ENCODE results near the gene DGKI. TPM values are rescaled to one million over a fixed set of nuclear protein-coding genes. Genes with fewer than 3 reads are reported as not detected.

Gene DGKI
- total RNA-seq, 1 experiment from 2014 or later = 0.15 TPM

- Histone ChIP-seq H2AFZ (ENCODE audit: low read depth, low read length, poor library complexity, severe bottlenecking) (no peak overlapping the region), H3K9me2 (ENCODE audit: insufficient read depth) (no peaks in the 10 kb centered on the region), H4K20me1 (ENCODE audit: insufficient read depth) (no peaks in the 10 kb centered on the region), H3K4me3 (replicated peaks in 1 of 2; ENCODE audit: low read depth in 1 of 2, low read length in 2 of 2) (no peak overlapping the region), H3K36me3 (ENCODE audit: control insufficient read depth in 1 of 2, insufficient read depth in 2 of 2, low read length in 2 of 2) (no peaks in the 10 kb centered on the region), H3K9me3 (ENCODE audit: control insufficient read depth in 1 of 2, insufficient read depth in 1 of 2, low read depth in 1 of 2, low read length in 2 of 2) (no peaks in the 10 kb centered on the region), H3K4me2 (ENCODE audit: low read length) (no peak overlapping the region), H3K4me1 (ENCODE audit: control insufficient read depth in 1 of 2, insufficient read depth in 2 of 2, low read length in 2 of 2) (no peaks in the 10 kb centered on the region), H3K27ac (ENCODE audit: low read depth, low read length) (no peak overlapping the region), H3K79me2 (ENCODE audit: insufficient read depth, low read length) (no peaks in the 10 kb centered on the region), H3K9ac (ENCODE audit: low read length) (no peak overlapping the region), H3K27me3 (ENCODE audit: insufficient read depth, low read length) (no peaks in the 10 kb centered on the region)
- intact Hi-C loops (cut with micrococcal nuclease) = no loop called here
- ChIA-PET POLR2A (no interaction called here), RAD21 (ENCODE audit: low non-redundant PET in 1 of 2, low total read pairs in 2 of 2, uncharacterized antibody in 2 of 2, unreplicated experiment in 2 of 2) (no interaction called here), CTCF (interaction anchor here (1.2 kb wide), 1 partner anchor 99 kb away, joined by 3 read pairs; no protein-coding TSS in a partner anchor)
- DNase-seq (ENCODE audit: low read depth, low spot score) (no peak), ATAC-seq (no peak)
- no TSS peak for BruUV-seq (replicated peaks)
- TF ChIP-seq YY1 (IDR thresholded peaks at IDR 0.05; ENCODE audit: extremely low read depth, insufficient replicate concordance, low read depth, low read length) (no peak), POLR2AphosphoS5 (IDR thresholded peaks at IDR 0.05; ENCODE audit: low read depth, low read length) (no peak), TCF7L2 (IDR thresholded peaks at IDR 0.05; ENCODE audit: borderline replicate concordance, extremely low read depth, insufficient read depth, insufficient read length) (no peak), REST (IDR thresholded peaks at IDR 0.05; ENCODE audit: low read depth) (no peak), CBX3 (IDR thresholded peaks at IDR 0.05; ENCODE audit: low read depth) (no peak), EZH2phosphoT487 (IDR thresholded peaks at IDR 0.05; ENCODE audit: borderline replicate concordance) (no peak), ZBTB33 (IDR thresholded peaks at IDR 0.05; ENCODE audit: extremely low read depth, insufficient replicate concordance, low read length) (no peak), SRF (IDR thresholded peaks at IDR 0.05; ENCODE audit: low read depth) (no peak)
- TF ChIP-seq, protein P1, sequence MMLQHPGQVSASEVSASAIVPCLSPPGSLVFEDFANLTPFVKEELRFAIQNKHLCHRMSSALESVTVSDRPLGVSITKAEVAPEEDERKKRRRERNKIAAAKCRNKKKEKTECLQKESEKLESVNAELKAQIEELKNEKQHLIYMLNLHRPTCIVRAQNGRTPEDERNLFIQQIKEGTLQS (IDR thresholded peaks at IDR 0.05) = no peak
Measured at GRCh38 chr7:137492889-137493288, 353.9 kb downstream of the DGKI start.

Data from HCT116 (cell line).